ENCODE data around the gene TCF23.
"Not testable (repeated sequence)": the region's sequence is repeated elsewhere in the genome, so short reads cannot be mapped to it uniquely, and the experiment has no call there.

The TCF23 gene

DNA sequence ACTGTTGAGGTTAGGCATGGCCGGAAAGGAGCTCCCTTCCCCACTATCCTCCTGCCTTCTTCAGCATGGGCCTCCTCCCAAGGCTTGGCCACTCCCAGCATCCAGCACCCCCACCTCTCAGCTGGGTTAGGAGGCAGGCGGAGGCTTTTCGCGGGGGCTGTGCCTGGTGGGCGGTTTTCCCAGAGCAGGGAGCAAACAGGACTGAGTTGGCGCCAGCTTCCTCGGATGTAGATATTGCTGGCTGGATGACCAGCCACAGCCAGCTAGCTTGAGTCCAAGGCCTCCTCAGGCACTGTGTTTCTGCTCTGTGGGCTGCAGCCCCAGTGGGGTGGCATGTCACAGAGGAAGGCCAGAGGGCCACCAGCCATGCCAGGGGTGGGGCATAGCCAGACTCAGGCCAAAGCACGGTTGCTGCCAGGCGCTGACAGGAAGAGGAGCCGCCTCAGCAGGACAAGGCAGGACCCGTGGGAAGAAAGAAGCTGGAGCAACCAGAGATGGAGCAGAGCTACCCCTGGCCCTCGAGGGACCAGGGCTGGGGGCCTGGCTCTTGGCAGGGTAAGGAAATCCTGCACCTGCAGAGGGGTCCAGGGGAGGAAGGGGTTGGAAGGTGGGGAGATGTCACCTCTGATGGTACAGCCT is at the start of gene TCF23:
TCF23 (plus strand) TSS at position 204 of the 639 bp plus-strand sequence; CDS start at position 334, 130 bp downstream.
- no peak for DNase-seq

DNA sequence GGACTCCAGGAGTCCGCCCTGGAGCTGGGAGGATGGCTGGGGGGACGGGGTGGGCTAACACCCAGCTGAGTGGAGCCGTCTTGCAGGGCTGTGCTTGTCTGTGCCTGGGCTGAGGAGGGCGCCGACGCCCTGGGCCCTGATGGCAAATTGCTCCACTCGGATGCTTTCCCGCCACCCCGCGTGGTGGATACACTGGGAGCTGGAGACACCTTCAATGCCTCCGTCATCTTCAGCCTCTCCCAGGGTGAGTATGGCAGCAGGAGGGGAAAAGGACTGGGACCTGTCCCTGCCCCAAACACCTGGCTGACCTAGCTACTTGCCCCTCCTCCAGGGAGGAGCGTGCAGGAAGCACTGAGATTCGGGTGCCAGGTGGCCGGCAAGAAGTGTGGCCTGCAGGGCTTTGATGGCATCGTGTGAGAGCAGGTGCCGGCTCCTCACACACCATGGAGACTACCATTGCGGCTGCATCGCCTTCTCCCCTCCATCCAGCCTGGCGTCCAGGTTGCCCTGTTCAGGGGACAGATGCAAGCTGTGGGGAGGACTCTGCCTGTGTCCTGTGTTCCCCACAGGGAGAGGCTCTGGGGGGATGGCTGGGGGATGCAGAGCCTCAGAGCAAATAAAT is 49.4 kb upstream of the TCF23 start:
- no peak for DNase-seq

DNA sequence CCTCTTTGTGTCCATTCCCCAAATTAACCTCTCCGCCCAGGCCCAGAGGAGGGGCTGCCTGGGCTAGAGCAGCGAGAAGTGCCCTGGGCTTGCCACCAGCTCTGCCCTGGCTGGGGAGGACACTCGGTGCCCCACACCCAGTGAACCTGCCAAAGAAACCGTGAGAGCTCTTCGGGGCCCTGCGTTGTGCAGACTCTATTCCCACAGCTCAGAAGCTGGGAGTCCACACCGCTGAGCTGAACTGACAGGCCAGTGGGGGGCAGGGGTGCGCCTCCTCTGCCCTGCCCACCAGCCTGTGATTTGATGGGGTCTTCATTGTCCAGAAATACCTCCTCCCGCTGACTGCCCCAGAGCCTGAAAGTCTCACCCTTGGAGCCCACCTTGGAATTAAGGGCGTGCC is 48.8 kb upstream of the TCF23 start:
- DNase-seq = no peak

DNA sequence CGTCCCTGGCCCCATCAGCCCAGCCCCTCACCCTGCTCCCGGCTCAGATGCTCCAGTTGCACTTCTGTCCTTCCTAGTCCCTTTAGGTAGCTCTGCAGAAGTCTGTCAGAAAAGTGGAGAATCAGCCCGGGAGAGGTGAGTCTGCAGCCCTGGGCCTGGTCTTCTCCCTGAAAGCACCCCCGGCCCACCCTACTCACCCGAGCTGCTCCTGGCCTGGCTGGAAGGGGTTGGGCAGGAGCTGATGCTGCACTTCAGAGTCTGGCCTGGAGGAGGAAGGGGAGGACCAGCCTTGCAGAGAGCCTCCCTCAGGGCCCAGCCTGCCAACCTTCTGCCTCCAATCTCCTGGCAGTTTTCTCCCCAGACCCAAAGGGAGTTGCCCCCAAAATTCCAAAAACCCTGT is 46.5 kb upstream of the TCF23 start:
- DNase-seq = no peak

DNA sequence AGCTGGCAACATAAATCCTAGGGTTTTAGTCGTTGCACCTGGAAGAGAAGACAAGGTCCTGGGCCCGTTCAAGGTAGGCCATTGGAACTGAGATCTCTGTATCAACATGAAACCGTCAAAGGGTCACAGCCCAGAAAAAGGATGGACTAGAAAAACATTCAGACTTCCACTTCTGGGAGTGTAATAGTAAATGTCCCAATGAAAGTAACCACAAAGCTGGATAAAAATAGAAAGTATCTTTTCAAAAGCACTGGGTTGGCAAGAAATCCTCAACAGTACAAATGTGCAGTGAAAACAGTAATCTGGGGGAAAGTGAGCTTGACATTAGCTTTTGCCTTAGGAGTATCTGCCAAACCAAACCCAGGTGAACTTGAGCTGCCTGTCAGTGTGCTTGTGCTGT is 42.8 kb upstream of the TCF23 start:
- DNase-seq = no peak

DNA sequence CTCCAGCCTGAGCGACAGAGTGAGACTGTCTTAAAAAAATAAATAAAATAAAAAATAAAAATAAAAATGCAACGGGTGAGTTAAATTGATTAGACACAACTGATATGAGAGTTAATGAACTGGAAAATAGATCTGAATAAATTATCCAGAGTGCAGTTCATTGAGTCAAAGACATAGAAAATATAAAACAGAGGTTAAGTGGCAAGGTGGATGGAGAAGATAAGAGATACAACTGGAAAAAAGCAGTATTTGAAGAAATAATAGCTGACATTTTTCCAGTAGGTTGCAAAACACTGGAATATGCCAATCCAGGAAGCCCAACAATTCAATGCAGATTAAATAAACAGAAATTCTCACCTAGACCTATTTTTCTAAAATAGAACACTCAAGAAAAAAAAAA is 40.6 kb upstream of the TCF23 start:
- no peak for DNase-seq

DNA sequence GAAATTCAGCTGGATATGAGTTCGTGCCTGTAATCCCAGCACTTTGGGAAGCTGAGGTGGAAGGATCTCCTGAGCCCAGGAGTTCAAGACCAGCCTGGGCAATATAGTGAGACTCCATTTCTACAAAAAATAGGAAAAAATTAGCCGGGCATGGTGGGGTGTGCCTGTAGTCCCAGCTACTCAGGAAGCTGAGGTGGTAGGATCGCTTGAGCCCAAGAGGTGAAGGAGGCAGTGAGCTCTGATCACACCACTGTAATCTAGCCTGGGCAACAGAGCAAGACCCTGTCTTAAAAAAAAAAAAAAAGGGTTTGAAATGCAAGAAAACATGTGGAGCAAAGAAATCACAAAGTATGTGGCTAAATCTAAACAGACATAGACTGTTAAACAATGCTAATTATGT is 39.7 kb upstream of the TCF23 start:
- no peak for DNase-seq

DNA sequence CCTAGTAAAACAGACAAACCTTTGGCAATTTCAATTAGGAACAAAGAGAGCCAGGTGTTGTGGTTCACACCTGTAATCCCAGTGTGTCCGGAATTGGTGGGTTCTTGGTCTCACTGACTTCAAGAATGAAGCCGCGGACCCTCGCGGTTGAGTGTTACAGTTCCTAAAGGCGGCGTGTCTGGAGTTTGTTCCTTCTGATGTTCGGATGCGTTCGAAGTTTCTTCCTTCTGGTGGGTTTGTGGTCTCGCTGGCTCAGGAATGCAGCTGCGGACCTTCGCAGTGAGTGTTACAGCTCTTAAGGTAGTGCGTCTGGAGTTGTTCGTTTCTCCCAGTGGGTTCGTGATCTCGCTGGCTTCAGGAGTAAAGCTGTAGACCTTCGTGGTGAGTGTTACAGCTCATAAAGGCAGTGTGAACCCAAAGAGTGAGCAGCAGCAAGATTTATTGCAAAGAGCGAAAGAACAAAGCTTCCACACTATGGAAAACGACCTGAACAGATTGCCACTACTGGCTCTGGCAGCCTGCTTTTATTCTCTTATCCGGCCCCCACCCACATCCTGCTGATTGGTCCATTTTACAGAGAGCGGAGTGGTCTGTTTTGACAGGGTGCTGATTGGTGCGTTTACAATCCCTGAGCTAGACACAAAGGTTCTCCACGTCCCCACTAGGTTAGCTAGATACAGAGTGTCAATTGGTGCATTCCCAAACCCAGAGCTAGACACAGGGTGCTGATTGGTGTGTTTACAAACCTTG is 38.0 kb upstream of the TCF23 start:
- not testable (repeated sequence) for DNase-seq

DNA sequence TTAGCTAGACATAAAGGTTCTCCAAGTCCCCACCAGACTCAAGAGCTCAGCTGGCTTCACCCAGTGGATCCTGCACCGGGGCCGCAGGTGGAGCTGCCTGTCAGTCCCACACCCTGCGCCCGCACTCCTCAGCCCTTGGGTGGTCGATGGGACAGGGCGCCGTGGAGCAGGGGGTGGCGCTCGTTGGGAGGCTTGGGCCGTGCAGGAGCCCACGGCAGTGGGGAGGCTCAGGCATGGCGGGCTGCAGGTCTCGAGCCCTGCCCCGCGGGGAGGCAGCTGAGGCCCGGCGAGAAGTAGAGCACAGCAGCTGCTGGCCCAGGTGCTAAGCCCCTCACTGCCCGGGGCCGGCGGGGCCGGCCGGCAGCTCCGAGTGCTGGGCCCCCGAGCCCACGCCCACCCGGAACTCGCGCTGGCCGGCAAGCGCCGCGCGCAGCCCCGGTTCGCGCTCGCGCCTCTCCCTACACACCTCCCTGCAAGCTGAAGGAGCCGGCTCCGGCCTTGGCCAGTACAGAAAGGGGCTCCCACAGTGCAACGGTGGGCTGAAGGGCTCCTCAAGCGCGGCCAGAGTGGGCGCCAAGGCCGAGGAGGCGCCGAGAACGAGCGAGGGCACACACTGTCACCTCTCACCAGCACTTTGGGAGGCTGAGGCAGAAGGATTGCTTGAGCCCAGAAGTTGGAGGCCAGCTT is 37.3 kb upstream of the TCF23 start:
- DNase-seq = not testable (repeated sequence)

DNA sequence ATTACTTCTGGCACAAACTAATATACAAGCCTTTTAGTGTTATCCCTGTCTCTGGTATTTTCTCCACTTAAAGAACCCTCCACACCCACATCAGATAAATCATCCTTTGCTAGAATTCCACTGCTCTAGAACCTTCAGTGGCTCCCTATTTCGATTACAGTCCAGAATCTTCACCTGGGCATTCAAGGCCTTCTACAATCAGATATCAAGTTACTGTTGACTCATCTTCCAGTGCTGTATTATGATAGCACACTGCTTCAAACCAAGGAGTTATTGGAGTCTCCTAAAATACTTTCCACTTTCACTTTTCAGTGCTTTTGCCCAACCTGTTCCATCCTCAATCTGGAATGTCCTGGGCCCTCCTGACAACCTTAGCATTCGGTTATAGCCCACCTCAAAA is 33.3 kb upstream of the TCF23 start:
- DNase-seq = no peak

DNA sequence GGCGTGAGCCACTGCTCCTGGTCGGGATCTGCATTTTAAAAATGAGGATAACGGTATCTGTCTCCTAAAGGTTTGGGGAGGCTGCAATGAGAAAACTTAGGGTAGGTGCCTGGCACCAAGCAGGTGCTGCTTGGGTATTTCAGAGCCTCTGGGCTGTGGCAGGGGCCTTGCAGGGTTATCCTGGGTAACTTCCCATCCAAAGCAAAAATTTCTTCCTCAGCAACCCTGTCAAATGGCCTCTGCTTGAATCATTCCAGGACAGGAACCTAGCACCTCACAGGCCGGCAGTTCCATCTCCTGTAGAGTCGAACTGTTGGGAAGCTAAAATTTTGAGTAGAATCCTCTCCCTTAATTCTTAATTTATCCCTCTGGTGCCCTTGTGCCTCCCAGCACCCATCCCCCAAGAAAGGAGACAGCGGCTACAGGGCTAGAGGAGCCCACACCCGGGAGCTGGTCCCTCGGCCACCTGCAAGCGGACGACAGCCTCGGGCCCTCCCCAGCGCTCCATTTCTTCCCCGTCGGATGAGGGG is 30.7 kb upstream of the TCF23 start:
- no peak for DNase-seq

DNA sequence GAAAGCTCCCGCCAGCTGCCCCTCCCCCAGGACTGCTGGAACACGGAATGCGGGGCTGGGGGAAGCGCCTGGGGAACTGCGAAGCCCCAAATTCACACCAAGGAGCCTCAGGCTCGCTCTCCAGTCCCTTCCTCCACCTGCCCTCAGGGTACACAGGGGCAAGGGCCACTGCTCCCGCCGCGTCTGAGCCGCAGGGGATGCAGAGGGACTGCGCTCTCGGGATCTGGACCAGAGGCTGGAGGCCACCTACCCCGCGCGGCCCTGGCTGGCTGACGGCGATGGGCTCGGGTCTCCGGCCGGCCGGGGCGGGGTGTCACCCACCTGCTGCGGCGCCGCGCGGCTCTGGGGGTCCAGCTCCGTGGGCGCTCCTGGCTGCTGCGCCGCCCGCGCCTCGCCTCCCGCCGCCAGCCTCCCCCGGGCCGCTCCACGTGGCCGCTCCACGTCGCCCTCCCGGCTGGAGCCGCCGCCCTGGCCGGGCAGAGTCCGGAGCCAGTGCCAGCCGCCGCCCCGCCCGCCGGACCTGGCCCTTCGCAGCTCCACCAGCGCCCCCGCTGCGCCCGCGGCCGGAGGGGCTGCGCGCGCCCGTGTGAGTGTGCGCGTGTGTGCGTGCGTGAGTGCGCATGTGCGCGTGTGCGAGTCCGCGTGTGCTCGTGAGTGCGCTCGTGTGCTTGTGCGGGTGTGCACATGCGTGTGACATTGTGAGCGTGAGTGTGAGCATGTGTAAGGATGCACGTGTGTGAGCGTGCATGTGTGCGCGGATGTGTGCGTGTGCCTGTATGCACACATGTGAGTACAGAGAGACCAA is 30.1 kb upstream of the TCF23 start, which contains the start of gene CGREF1:
CGREF1 (minus strand) TSS at position 604 of the 805 bp plus-strand sequence. CDS start 14,762 bp downstream, outside the sequence.
- no peak for DNase-seq

DNA sequence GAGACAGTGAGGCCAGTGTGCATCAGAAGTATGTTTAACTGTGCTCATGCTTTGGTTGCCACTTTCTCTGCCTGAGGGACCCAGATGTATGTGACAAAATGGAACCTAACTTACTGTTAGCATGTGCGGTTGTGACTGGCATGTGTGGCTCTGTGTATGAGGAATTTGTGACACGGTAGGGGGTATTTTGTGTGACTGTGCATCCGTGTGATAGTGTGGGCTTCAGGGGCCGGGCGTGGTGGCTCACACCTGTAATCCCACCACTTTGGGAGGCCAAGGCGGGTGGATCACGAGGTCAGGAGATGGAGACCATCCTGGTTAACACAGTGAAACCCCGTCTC is 29.5 kb upstream of the TCF23 start:
- not testable (repeated sequence) for DNase-seq

DNA sequence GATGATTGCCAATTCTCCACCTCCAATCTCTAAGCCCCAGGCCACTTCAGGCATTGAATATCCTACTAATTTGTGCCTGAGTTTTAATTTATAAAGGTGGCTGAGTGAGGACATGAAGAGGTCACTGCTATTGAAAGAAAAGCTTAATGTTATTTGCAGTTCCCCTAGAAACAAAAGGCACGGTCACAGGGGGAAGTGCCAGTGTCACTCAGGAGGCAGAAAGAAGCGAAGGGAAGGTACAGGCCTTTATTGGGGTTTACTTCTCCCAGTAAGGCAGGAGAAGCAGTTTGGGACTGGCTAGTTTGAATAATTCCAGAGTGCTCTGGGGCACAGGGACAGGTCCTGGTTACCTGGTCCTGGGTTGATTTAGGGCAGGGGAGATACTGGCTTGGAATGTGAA is 26.9 kb upstream of the TCF23 start:
- DNase-seq = no peak

DNA sequence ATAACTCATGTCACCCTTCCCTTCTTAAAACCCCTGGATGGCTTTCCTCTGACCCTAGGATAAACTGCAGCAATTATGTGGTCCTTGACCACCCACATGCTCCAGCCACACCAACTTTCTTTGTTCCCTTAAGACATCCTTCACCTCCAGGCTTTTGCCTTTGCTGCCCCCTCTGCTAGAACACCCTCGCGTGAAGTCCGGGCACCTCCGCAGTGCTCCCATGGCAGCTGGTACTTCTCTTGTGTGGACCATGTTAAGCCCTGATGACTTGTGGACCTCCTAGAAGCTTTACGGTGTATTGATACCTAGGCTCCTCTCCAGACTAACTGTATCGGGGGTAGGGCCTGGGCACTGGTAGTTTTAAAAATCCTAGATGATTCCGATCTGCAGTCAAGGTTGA is 26.0 kb upstream of the TCF23 start:
- DNase-seq = no peak

DNA sequence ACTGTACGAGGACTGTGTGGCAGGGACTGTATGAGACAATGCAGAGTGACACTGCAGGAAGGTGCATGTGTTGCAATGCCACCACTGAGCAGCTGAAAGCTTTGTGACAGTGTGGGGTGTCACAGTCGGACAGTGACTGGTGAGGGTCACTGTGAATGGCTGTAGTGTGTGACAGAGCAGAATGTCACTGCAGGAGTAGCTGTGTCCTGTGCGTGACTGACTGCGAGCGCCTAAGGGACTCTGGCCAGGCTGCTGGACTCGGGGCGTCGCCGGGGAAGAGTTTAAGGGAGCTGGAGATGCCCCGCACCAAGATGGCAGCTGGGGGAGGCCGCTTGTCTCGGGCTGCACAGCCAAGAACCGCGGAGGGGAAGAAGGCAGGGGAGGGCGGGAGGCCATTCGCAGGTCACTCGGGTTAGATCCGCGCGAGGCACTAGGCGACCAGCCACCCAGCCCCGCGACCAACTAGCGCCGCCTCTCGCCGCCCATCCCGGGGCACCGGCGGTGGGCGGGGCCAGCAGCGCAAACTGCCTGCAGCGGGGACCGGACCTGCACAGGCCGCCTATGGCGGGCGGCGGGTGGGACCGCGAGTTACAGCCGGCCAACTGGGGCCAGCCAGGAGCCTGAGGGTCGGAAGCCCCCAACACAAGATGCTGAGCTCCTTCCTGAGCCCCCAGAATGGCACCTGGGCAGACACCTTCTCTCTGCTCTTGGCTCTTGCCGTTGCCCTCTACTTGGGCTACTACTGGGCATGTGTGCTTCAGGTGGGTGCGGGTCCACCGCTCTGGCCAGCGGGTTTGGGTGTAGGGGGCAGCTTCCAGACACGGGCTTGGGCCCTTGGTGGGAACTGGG is 25.3 kb upstream of the TCF23 start, which contains the start of gene ABHD1:
ABHD1 (plus strand) TSS at position 514 of the 849 bp plus-strand sequence; CDS start at position 648, 134 bp downstream.
- DNase-seq = peak; percentile 7

DNA sequence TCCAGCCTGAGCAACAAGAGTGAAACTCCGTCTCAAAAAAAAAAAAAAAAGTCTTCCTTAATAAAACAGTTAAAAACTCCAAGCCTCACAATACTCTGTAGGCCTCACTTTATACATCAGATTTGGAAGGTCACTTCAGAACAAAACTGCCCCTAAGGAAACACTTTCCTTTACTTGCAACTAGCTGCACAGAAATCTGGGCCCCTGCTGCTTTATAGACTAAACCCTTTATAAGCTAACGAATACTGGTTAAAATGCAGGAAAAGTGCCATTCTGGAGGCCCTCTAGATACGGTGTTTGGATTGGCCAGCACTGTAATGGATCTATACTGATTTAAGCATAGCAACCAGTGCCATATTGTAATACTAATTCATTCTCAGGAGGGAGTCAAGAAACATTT is 23.7 kb upstream of the TCF23 start:
- no peak for DNase-seq

DNA sequence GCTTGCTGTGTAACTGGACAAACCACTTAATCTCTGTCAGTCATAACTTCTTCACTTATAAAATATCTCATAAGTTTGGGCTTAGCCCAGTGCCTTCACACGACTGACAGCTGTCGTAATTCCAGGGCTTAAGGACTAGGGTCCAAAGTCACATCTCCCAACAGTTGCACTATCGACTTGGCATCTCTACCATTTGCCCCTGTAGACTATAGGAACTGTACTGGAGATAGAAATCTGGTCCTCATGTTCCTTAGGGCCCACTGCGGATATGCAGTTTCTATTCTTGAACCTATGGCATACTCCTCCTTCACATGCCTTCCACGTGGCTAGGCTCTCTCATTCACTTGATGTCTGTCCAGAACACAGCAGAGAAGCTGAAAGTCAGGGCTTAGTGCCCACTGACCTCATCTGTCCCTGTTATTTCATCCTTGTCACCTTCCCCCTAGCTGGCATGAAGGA is 22.5 kb upstream of the TCF23 start:
- DNase-seq = no peak

DNA sequence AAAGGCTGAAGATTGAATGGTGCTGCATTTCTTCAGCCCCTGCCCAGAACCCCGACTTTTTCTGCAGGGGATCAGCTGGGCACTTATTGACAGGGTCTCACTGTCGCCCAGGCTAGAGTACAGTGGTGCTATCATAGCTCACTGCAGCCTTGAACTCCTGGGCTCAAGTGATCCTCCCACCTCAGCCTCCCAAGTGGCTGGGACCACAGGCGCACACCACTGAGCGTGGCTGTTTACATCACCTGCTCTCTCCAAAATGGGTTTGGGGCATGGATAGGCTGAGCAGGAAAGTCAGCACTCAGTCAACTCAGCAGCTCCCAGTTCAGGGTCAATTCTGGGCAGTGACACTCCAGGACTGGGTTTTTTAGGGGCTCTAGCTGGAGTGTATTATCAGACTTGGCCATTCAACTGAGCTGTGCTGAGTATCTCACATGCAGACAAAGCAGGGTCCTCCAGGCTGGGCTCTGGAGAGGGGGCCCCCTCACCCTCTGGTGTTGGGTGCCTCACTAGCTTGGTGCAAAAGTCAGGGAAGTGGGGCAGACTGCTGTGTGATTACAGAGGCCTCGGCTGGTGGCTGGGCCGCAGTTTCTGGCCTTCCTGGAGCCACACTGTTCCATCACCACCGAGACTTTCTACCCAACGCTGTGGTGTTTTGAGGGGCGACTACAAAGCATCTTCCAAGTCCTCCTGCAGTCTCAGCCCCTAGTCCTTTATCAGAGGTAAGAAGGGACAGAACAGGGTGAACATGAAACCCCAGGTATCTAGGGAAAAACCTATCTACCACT is 20.7 kb upstream of the TCF23 start:
- DNase-seq = no peak
